K562 (cell line): ENCODE data around the gene PPM1L. TPM values are rescaled to one million over a fixed set of nuclear protein-coding genes. Genes with fewer than 3 reads are reported as not detected.

Experiments
- ATAC-seq: fragments of 200-7000 bp; cut with Tn5 transposase; 3 replicates; pipeline ENCODE4 v1.9.1; 2020; ENCODE audit warnings: moderate library complexity
- BruUV-seq: library from RNA; stranded (reverse); fragments of 400-500 nt; replicated peaks from 2 replicates; lab custom pipeline; 2021; lab: Mats Ljungman, UMichigan
- CTCF ChIA-PET: fragments of 300-600 bp; formaldehyde crosslinking; extraction: SDS; loops from one replicate; lab custom pipeline; 2021; ENCODE audit warnings: low intra/inter-chr PET ratio; lab: Yijun Ruan, JAX
- POLR2A ChIA-PET: fragments of 300-600, 350-650 bp; sonication (Branson Sonifier 250); formaldehyde crosslinking; extraction: SDS; loops from one replicate; lab custom pipeline; 2021; ENCODE audit warnings: antibody characterized with exemption, inconsistent platforms; lab: Yijun Ruan, JAX
- DNase-seq, 4 experiments: peaks; one replicate each; pipeline versions ENCODE4 v3.0.0 to v3.0.0-alpha.2; 2011 to 2018; ENCODE audit warnings: low spot score in 3 of 4, mixed read lengths in 3 of 4; ENCODE audit errors: extremely low read depth in 1 of 4
- FAIRE-seq: peaks from 2 replicates; lab custom pipeline; 2011; peaks lifted over from hg19 to GRCh38; lab: Jason Lieb, UNC
- H2AFZ ChIP-seq: 2 replicates; pipeline ENCODE4 v1.6.0; 2011; ENCODE audit warnings: low read depth, low read length, control low read depth, inconsistent platforms
- H3K27ac ChIP-seq: fragments of 200-600 bp; 3 replicates; pipeline ENCODE4 v1.8.0; 2011; ENCODE audit warnings: low read depth, mild to moderate bottlenecking, control low read depth, inconsistent platforms, low read length, moderate library complexity, mixed read lengths; ENCODE audit errors: extremely low read depth
- H3K27me3 ChIP-seq, 2 experiments: fragments of 300-600 bp in 1 of 2; 2 replicates in 1 of 2; 3 replicates in 1 of 2; pipeline versions ENCODE4 v1.6.0 to v1.8.0; 2011; ENCODE audit warnings: inconsistent platforms in 2 of 2, low read length in 2 of 2, mild to moderate bottlenecking in 1 of 2, mixed read lengths in 1 of 2, moderate library complexity in 1 of 2; ENCODE audit not compliant: control insufficient read depth in 2 of 2, insufficient read depth in 2 of 2
- H3K36me3 ChIP-seq: fragments of 300-600 bp; 3 replicates; pipeline ENCODE4 v1.8.0; 2011; ENCODE audit warnings: mild to moderate bottlenecking, low read length, inconsistent platforms; ENCODE audit not compliant: control insufficient read depth, insufficient read depth
- H3K4me1 ChIP-seq, 2 experiments: fragments of 200-600 bp in 1 of 2; replicated peaks in 1 of 2; 2 replicates in 1 of 2; 3 replicates in 1 of 2; pipeline versions ENCODE4 v1.5.1 to v1.8.0; 2011; ENCODE audit warnings: inconsistent platforms in 2 of 2, low read length in 2 of 2, mild to moderate bottlenecking in 1 of 2, mixed read lengths in 1 of 2, moderate library complexity in 1 of 2; ENCODE audit not compliant: control insufficient read depth in 2 of 2, insufficient read depth in 2 of 2
- H3K4me2 ChIP-seq: 2 replicates; pipeline ENCODE4 v1.6.1; 2011; ENCODE audit warnings: low read length, control low read depth, inconsistent platforms, mixed read lengths; ENCODE audit not compliant: insufficient read depth
- H3K4me3 ChIP-seq: fragments of 200-600 bp; sonication (generic), shearing (Covaris generic); 2 replicates; pipeline ENCODE4 v1.5.1; 2016; ENCODE audit warnings: control low read depth, inconsistent platforms
- H3K79me2 ChIP-seq: fragments of 200-600 bp; 3 replicates; pipeline ENCODE4 v1.8.0; 2011; ENCODE audit warnings: low read length, inconsistent platforms; ENCODE audit not compliant: control insufficient read depth, insufficient read depth
- H3K9ac ChIP-seq, 2 experiments: 2 replicates each; pipeline versions ENCODE4 v1.6.0 to v1.6.1; 2011; ENCODE audit warnings: low read depth in 2 of 2, low read length in 2 of 2, control low read depth in 1 of 2, inconsistent platforms in 1 of 2, mild to moderate bottlenecking in 1 of 2, mixed read lengths in 1 of 2; ENCODE audit not compliant: insufficient read depth in 1 of 2
- H3K9me1 ChIP-seq: one replicate; pipeline ENCODE4 v1.6.0; 2011; ENCODE audit warnings: inconsistent platforms, mild to moderate bottlenecking, low read length, moderate library complexity; ENCODE audit not compliant: control insufficient read depth, insufficient read depth
- H3K9me3 ChIP-seq: replicated peaks from 2 replicates; pipeline ENCODE4 v1.5.1; 2011; ENCODE audit warnings: low read depth, low read length, inconsistent platforms; ENCODE audit not compliant: control insufficient read depth, insufficient read depth
- H4K20me1 ChIP-seq: replicated peaks from 2 replicates; pipeline ENCODE4 v1.6.1; 2011; ENCODE audit warnings: low read length, inconsistent platforms, mixed read lengths; ENCODE audit not compliant: control insufficient read depth, insufficient read depth
- ATF1 ChIP-seq, 2 experiments: fragments of 450-650 bp in 1 of 2; IDR thresholded peaks; 2 replicates each; pipeline ENCODE4 v1.6.1; 2016; ENCODE audit warnings: missing compliant biosample characterization in 1 of 2, missing genetic modification characterization in 1 of 2
- BRF1 ChIP-seq: IDR thresholded peaks from 3 replicates; pipeline ENCODE4 v1.6.1; 2011; ENCODE audit warnings: borderline replicate concordance, mild to moderate bottlenecking; ENCODE audit not compliant: insufficient read length; ENCODE audit errors: extremely low read depth
- CSDE1 ChIP-seq, 2 experiments: fragments of 450-650 bp; IDR thresholded peaks; 2 replicates each; pipeline ENCODE4 v1.6.1; 2016; ENCODE audit warnings: mild to moderate bottlenecking in 1 of 2
- FOXP4 ChIP-seq: sonication (generic); formaldehyde crosslinking; IDR thresholded peaks from 2 replicates; pipeline ENCODE4 v1.8.0; 2022; ENCODE audit warnings: mild to moderate bottlenecking, missing genetic modification reagents, borderline replicate concordance
- ILF3 ChIP-seq: fragments of 450-650 bp; IDR thresholded peaks from 2 replicates; pipeline ENCODE4 v1.6.1; 2018; ENCODE audit warnings: antibody characterized with exemption, mild to moderate bottlenecking, moderate library complexity, borderline replicate concordance
- POLR3G ChIP-seq: IDR thresholded peaks from 2 replicates; pipeline ENCODE4 v1.6.1; 2011; ENCODE audit not compliant: insufficient read length, insufficient replicate concordance; ENCODE audit errors: extremely low read depth
- SMARCC2 ChIP-seq: fragments of 450-650 bp; IDR thresholded peaks from 2 replicates; pipeline ENCODE4 v1.6.1; 2017; ENCODE audit warnings: antibody characterized with exemption, moderate library complexity, mild to moderate bottlenecking, low read depth
- USF2 ChIP-seq: sonication (generic); formaldehyde crosslinking; IDR thresholded peaks from 2 replicates; pipeline ENCODE4 v1.5.0; 2020; ENCODE audit warnings: missing genetic modification reagents
- ZBTB26 ChIP-seq: fragments of 450-650 bp; formaldehyde crosslinking; IDR thresholded peaks from 2 replicates; pipeline ENCODE4 v1.4.0; 2022; ENCODE audit warnings: missing genetic modification characterization
- ZNF551 ChIP-seq: fragments of 250-450 bp; sonication (Bioruptor Pico); IDR thresholded peaks from 2 replicates; pipeline ENCODE4 v1.5.0; 2021; ENCODE audit warnings: mild to moderate bottlenecking, moderate library complexity
- ZNF707 ChIP-seq: fragments of 250-450 bp; sonication (Bioruptor Pico); conservative IDR thresholded peaks from 2 replicates; pipeline ENCODE4 v1.8.0; 2022; ENCODE audit warnings: inconsistent platforms, mild to moderate bottlenecking, moderate library complexity
- in situ Hi-C: fragments of 300-500 bp; cut with MboI; formaldehyde crosslinking; loops from 4 replicates; pipeline ENCODE4 v1.15.0; 2018; ENCODE audit warnings: inconsistent platforms, mixed read lengths
- intact Hi-C: fragments of 100-400 bp; cut with micrococcal nuclease; formaldehyde crosslinking; loops from 2 replicates; pipeline ENCODE4 v1.14.2; 2022
- polyA plus RNA-seq, 8 experiments: library from polyadenylated mRNA; depleted of rRNA in 4 of 8; stranded (reverse) in 5 of 8; unstranded in 3 of 8; fragments of >200 nt; fragmentation: Nextera tagmentation in 2 of 8; fragmentation: Illumina TruSeq in 1 of 8; extraction: Ambion mirVana in 2 of 8; extraction: Trizol in 1 of 8; gene quantifications; 2 replicates each; pipeline versions ENCODE4 v1.2.1 to v1.2.3, GENCODE V29; 2011 to 2014; ENCODE audit warnings: inconsistent platforms in 1 of 8, missing spikeins in 1 of 8
- total RNA-seq, 7 experiments: library from RNA; depleted of rRNA in 6 of 7; stranded (reverse); fragments of >200 nt in 6 of 7; fragmentation: Illumina TruSeq in 2 of 7; extraction: Trizol in 2 of 7; gene quantifications; 2 replicates each; pipeline versions ENCODE4 v1.2.1 to v1.2.3, GENCODE V29; 2011 to 2021; ENCODE audit warnings: low replicate concordance in 1 of 7

PPM1L gene
- total and polyA plus RNA-seq, 9 of the 15 experiments (the other 6 are each of a cell fraction or from before 2014, with no cell fraction given): 0.01 to 0.41 (median 0.14) TPM

GRCh38 chr3:160874736-160875135, 118.7 kb downstream of the PPM1L start:
- intact Hi-C loops: no loop called here
- H3K36me3 ChIP-seq: no peaks in the 10 kb centered on the region
- no peak overlapping the region for H3K4me2 ChIP-seq
- no peak overlapping the region for H3K4me3 ChIP-seq
- H3K27ac ChIP-seq: no peak overlapping the region
- BruUV-seq: no TSS peak
- no peaks in the 10 kb centered on the region for H3K9me3 ChIP-seq
- H3K9ac ChIP-seq: no peak overlapping the region
- no peak for ATAC-seq
- H3K79me2 ChIP-seq: no peaks in the 10 kb centered on the region
- CTCF ChIA-PET: no interaction called here
- in situ Hi-C loops: no loop called here
- no peak for DNase-seq
- no peak overlapping the region for H2AFZ ChIP-seq
- H3K4me1 ChIP-seq: no peaks in the 10 kb centered on the region
- no peaks in the 10 kb centered on the region for H3K9me1 ChIP-seq
- TF ChIP-seq ZBTB26 (CRISPR knock-in tag): no peak
- no peak for TF ChIP-seq ATF1 (CRISPR knock-in tag; IDR thresholded peaks at IDR 0.05)
- no peak for TF ChIP-seq ATF1 (tag; IDR thresholded peaks at IDR 0.05)
- TF ChIP-seq ILF3: no peak
- no peak for TF ChIP-seq USF2
- no peak for TF ChIP-seq ZNF707 (CRISPR knock-in tag)
- no peak for TF ChIP-seq ZNF551 (CRISPR knock-in tag)
- no peak for TF ChIP-seq FOXP4 (CRISPR knock-in tag)
- no peak for TF ChIP-seq SMARCC2
- no peak for TF ChIP-seq POLR3G
- no peak for TF ChIP-seq BRF1
- TF ChIP-seq CSDE1 (IDR thresholded peaks at IDR 0.05): no peak
- POLR2A ChIA-PET: interaction anchor here (0.7 kb wide), 1 partner anchor 353 kb away, joined by 3 read pairs; no protein-coding TSS in a partner anchor
- no peaks in the 10 kb centered on the region for H3K27me3 ChIP-seq
- no peak for FAIRE-seq
- no peaks in the 10 kb centered on the region for H4K20me1 ChIP-seq
